Measurements from ENCODE around the gene CEP170B. TPM values are rescaled to one million over a fixed set of nuclear protein-coding genes. Genes with fewer than 3 reads are reported as not detected.
"Not testable (repeated sequence)": the region's sequence is repeated elsewhere in the genome, so short reads cannot be mapped to it uniquely, and the experiment has no call there.

Gene CEP170B
- total RNA-seq, 1 donor from 2014 or later = 26.5 TPM

- no peaks in the 10 kb centered on the region for H3K36me3 Mint-ChIP-seq
- peaks cover 42% of the 10 kb centered on the region for H3K27me3 Mint-ChIP-seq
- H3K4me3 Mint-ChIP-seq = no peak overlapping the region
- DNase-seq (ENCODE audit: extremely low spot score, unreplicated experiment) = no peak
- peaks cover 18% of the 10 kb centered on the region for H3K4me1 Mint-ChIP-seq (ENCODE audit: unreplicated experiment)
- TF ChIP-seq CTCF (conservative IDR thresholded peaks at IDR 0.05) = no peak
- no peak overlapping the region for H3K27ac Mint-ChIP-seq
- H3K9me3 Mint-ChIP-seq = no peaks in the 10 kb centered on the region
Observed at GRCh38 chr14:104903990-104904389, 38.9 kb downstream of the CEP170B start.

GRCh38 chr14:104904650-104905578 is 39.8 kb downstream of the CEP170B start:
- Mint-ChIP-seq H3K27me3 (peaks cover 43% of the 10 kb centered on the region), H3K4me1 (ENCODE audit: unreplicated experiment) (peaks cover 18% of the 10 kb centered on the region)
- H3K36me3 Mint-ChIP-seq; H3K9me3 Mint-ChIP-seq; DNase-seq (ENCODE audit: extremely low spot score, unreplicated experiment); H3K27ac Mint-ChIP-seq; H3K4me3 Mint-ChIP-seq: not testable (repeated sequence)

- not testable (repeated sequence) for DNase-seq (ENCODE audit: extremely low spot score, unreplicated experiment); H3K27ac Mint-ChIP-seq; H3K9me3 Mint-ChIP-seq; H3K36me3 Mint-ChIP-seq; H3K4me3 Mint-ChIP-seq
- peaks cover 39% of the 10 kb centered on the region for H3K27me3 Mint-ChIP-seq
- H3K4me1 Mint-ChIP-seq (ENCODE audit: unreplicated experiment) = peaks cover 18% of the 10 kb centered on the region
Observed at GRCh38 chr14:104905579-104905933, 40.5 kb downstream of the CEP170B start.

- H3K27ac Mint-ChIP-seq = no peak overlapping the region
- H3K27me3 Mint-ChIP-seq = peaks cover 36% of the 10 kb centered on the region
- H3K36me3 Mint-ChIP-seq = no peaks in the 10 kb centered on the region
- no peak for TF ChIP-seq CTCF (conservative IDR thresholded peaks at IDR 0.05)
- H3K4me1 Mint-ChIP-seq (ENCODE audit: unreplicated experiment) = peaks cover 18% of the 10 kb centered on the region
- DNase-seq (ENCODE audit: extremely low spot score, unreplicated experiment) = no peak
- no peak overlapping the region for H3K4me3 Mint-ChIP-seq
- peaks cover 9% of the 10 kb centered on the region for H3K9me3 Mint-ChIP-seq
Observed at GRCh38 chr14:104908303-104908702, 43.2 kb downstream of the CEP170B start.

GRCh38 chr14:104912053-104912452 is 47.0 kb downstream of the CEP170B start:
- H3K4me1 Mint-ChIP-seq (ENCODE audit: unreplicated experiment) = peaks cover 7% of the 10 kb centered on the region
- peaks cover 9% of the 10 kb centered on the region for H3K9me3 Mint-ChIP-seq
- no peak overlapping the region for H3K4me3 Mint-ChIP-seq
- DNase-seq (ENCODE audit: extremely low spot score, unreplicated experiment) = no peak
- H3K36me3 Mint-ChIP-seq = no peaks in the 10 kb centered on the region
- TF ChIP-seq CTCF (conservative IDR thresholded peaks at IDR 0.05) = no peak
- H3K27me3 Mint-ChIP-seq = peaks cover 47% of the 10 kb centered on the region
- H3K27ac Mint-ChIP-seq = no peak overlapping the region

GRCh38 chr14:104913435-104913834 is 48.4 kb downstream of the CEP170B start:
- Mint-ChIP-seq H3K36me3 (no peaks in the 10 kb centered on the region), H3K27ac (no peak overlapping the region), H3K27me3 (peaks cover 35% of the 10 kb centered on the region)

More at GRCh38 chr14:104913435-104913834, 48.4 kb downstream of the CEP170B start:
- Mint-ChIP-seq H3K4me3 (no peak overlapping the region), H3K9me3 (peaks cover 9% of the 10 kb centered on the region), H3K4me1 (ENCODE audit: unreplicated experiment) (peaks cover 3% of the 10 kb centered on the region)
- no peak for DNase-seq (ENCODE audit: extremely low spot score, unreplicated experiment)
- TF ChIP-seq CTCF (conservative IDR thresholded peaks at IDR 0.05) = no peak
